H1 (cell line): Measurements from ENCODE around the gene ATP13A3. TPM values are rescaled to one million over a fixed set of nuclear protein-coding genes. Genes with fewer than 3 reads are reported as not detected.

ENCODE experiments used
- CTCF ChIA-PET: fragments of 300-600 bp; sonication (Branson Sonifier 250); formaldehyde crosslinking; loops from one replicate; lab custom pipeline; 2021; ENCODE audit not compliant: partially characterized antibody; lab: Charles Lee
- POLR2A ChIA-PET: fragments of 300-600 bp; sonication (Branson Sonifier 250); formaldehyde crosslinking; loops from one replicate; lab custom pipeline; 2021; ENCODE audit warnings: inconsistent platforms; ENCODE audit not compliant: partially characterized antibody; lab: Charles Lee
- DNase-seq, 2 experiments: peaks; one replicate each; pipeline versions ENCODE4 v3.0.0 to v3.0.0-alpha.2; 2010 to 2022; ENCODE audit warnings: low spot score in 2 of 2, low read depth in 1 of 2, mixed read lengths in 1 of 2
- FAIRE-seq: peaks from 2 replicates; lab custom pipeline; 2011; peaks lifted over from hg19 to GRCh38; lab: Jason Lieb, UNC
- H2AFZ ChIP-seq: 2 replicates; pipeline ENCODE4 v1.8.1; 2012; ENCODE audit warnings: low read length, inconsistent platforms
- H2AK5ac ChIP-seq: 2 replicates; pipeline ENCODE4 v1.6.1; 2013; ENCODE audit warnings: low read depth, low read length
- H2BK120ac ChIP-seq: replicated peaks from 2 replicates; pipeline ENCODE3; 2013; ENCODE audit warnings: low read depth, low read length, inconsistent platforms
- H2BK12ac ChIP-seq: 2 replicates; pipeline ENCODE4 v1.6.1; 2013; ENCODE audit warnings: low read depth, low read length
- H2BK15ac ChIP-seq: 2 replicates; pipeline ENCODE4 v1.6.1; 2013; ENCODE audit warnings: low read length
- H2BK20ac ChIP-seq: 2 replicates; pipeline ENCODE4 v1.6.1; 2013; ENCODE audit warnings: low read length
- H2BK5ac ChIP-seq: 2 replicates; pipeline ENCODE4 v1.6.1; 2013; ENCODE audit warnings: low read depth, low read length
- H3K14ac ChIP-seq: 2 replicates; pipeline ENCODE4 v1.6.1; 2013; ENCODE audit warnings: inconsistent platforms; ENCODE audit not compliant: insufficient read length
- H3K18ac ChIP-seq: 2 replicates; pipeline ENCODE4 v1.6.1; 2013; ENCODE audit warnings: low read length; ENCODE audit errors: extremely low read depth
- H3K23ac ChIP-seq: 2 replicates; pipeline ENCODE4 v1.6.1; 2013; ENCODE audit warnings: inconsistent platforms; ENCODE audit not compliant: insufficient read length
- H3K23me2 ChIP-seq: 2 replicates; pipeline ENCODE4 v1.6.1; 2013; ENCODE audit warnings: low read depth, low read length
- H3K27ac ChIP-seq: 2 replicates; pipeline ENCODE4 v1.6.1; 2011; ENCODE audit warnings: low read depth, low read length, inconsistent platforms
- H3K27me3 ChIP-seq, 4 experiments: replicated peaks in 1 of 4; 1 replicate in 1 of 4; 2 replicates in 3 of 4; pipeline versions ENCODE4 v1.6.1 to v1.8.1; 2011 to 2013; ENCODE audit warnings: low read length in 3 of 4, mild to moderate bottlenecking in 3 of 4, inconsistent platforms in 2 of 4, mixed read lengths in 2 of 4, moderate library complexity in 1 of 4; ENCODE audit not compliant: control insufficient read depth in 3 of 4, insufficient read depth in 3 of 4; ENCODE audit errors: extremely low read depth in 1 of 4
- H3K36me3 ChIP-seq, 4 experiments: 2 replicates each; pipeline versions ENCODE4 v1.6.1 to v1.8.1; 2011 to 2013; ENCODE audit warnings: mild to moderate bottlenecking in 4 of 4, low read length in 3 of 4, moderate library complexity in 2 of 4, control low read depth in 1 of 4, inconsistent platforms in 1 of 4; ENCODE audit not compliant: insufficient read depth in 4 of 4, control insufficient read depth in 2 of 4
- H3K4ac ChIP-seq: replicated peaks from 2 replicates; pipeline ENCODE3; 2013; ENCODE audit warnings: low read length, low read depth, mixed read lengths, inconsistent platforms; ENCODE audit not compliant: insufficient read length
- H3K4me1 ChIP-seq, 4 experiments: replicated peaks in 1 of 4; 1 replicate in 1 of 4; 2 replicates in 3 of 4; pipeline versions ENCODE4 v1.6.1 to v1.8.1; 2011 to 2013; ENCODE audit warnings: low read length in 3 of 4, inconsistent platforms in 2 of 4, mixed read lengths in 1 of 4; ENCODE audit not compliant: insufficient read depth in 4 of 4, control insufficient read depth in 3 of 4
- H3K4me2 ChIP-seq, 2 experiments: 2 replicates each; pipeline versions ENCODE4 v1.6.1 to v1.8.1; 2011 to 2013; ENCODE audit warnings: low read depth in 2 of 2, low read length in 2 of 2, control low read depth in 1 of 2, inconsistent platforms in 1 of 2, mild to moderate bottlenecking in 1 of 2; ENCODE audit not compliant: insufficient read depth in 1 of 2
- H3K4me3 ChIP-seq, 4 experiments: fragments of 200-600, 300-600 bp in 1 of 4; sonication (generic), shearing (Covaris generic), sonication (Bioruptor Twin) in 1 of 4; 2 replicates each; pipeline versions ENCODE4 v1.5.1 to v1.8.1; 2011 to 2016; ENCODE audit warnings: low read length in 4 of 4, low read depth in 3 of 4, control low read depth in 2 of 4, inconsistent platforms in 2 of 4, mild to moderate bottlenecking in 2 of 4, mixed read lengths in 1 of 4, moderate library complexity in 1 of 4; ENCODE audit not compliant: insufficient read depth in 2 of 4; ENCODE audit errors: extremely low read depth in 1 of 4
- H3K56ac ChIP-seq: replicated peaks from 2 replicates; pipeline ENCODE3; 2013; ENCODE audit warnings: low read depth, mild to moderate bottlenecking, mixed read lengths, low read length, inconsistent platforms; ENCODE audit not compliant: insufficient read length
- H3K79me1 ChIP-seq: 2 replicates; pipeline ENCODE4 v1.6.1; 2013; ENCODE audit warnings: low read depth, low read length, control low read depth
- H3K79me2 ChIP-seq, 2 experiments: 2 replicates each; pipeline versions ENCODE4 v1.6.1 to v1.8.1; 2012 to 2013; ENCODE audit warnings: low read length in 2 of 2, mild to moderate bottlenecking in 2 of 2, inconsistent platforms in 1 of 2; ENCODE audit not compliant: insufficient read depth in 2 of 2, control insufficient read depth in 1 of 2
- H3K9ac ChIP-seq, 4 experiments: replicated peaks in 1 of 4; 1 replicate in 1 of 4; 2 replicates in 3 of 4; pipeline versions ENCODE4 v1.6.1 to v1.8.1; 2011 to 2013; ENCODE audit warnings: low read depth in 3 of 4, low read length in 3 of 4, control low read depth in 2 of 4, mild to moderate bottlenecking in 2 of 4, moderate library complexity in 2 of 4, inconsistent platforms in 1 of 4; ENCODE audit errors: extremely low read depth in 1 of 4
- H3K9me3 ChIP-seq, 2 experiments: 2 replicates each; pipeline versions ENCODE4 v1.6.1 to v1.8.1; 2012 to 2013; ENCODE audit warnings: mild to moderate bottlenecking in 2 of 2, moderate library complexity in 2 of 2, control low read depth in 1 of 2, inconsistent platforms in 1 of 2, low read depth in 1 of 2, low read length in 1 of 2, mixed read lengths in 1 of 2; ENCODE audit not compliant: insufficient read depth in 2 of 2
- H4K20me1 ChIP-seq, 2 experiments: replicated peaks in 1 of 2; 2 replicates each; pipeline versions ENCODE3 to v1.8.1; 2011 to 2013; ENCODE audit warnings: inconsistent platforms in 2 of 2, low read length in 2 of 2, mild to moderate bottlenecking in 1 of 2; ENCODE audit not compliant: insufficient read depth in 2 of 2, control insufficient read depth in 1 of 2
- H4K5ac ChIP-seq: 2 replicates; pipeline ENCODE4 v1.6.1; 2013; ENCODE audit warnings: low read length, low read depth, mixed read lengths, inconsistent platforms; ENCODE audit not compliant: insufficient read length
- H4K8ac ChIP-seq: 2 replicates; pipeline ENCODE4 v1.8.0; 2013; ENCODE audit warnings: mild to moderate bottlenecking, moderate library complexity, low read length, inconsistent platforms; ENCODE audit not compliant: insufficient read depth; ENCODE audit errors: extremely low read depth
- H4K91ac ChIP-seq: replicated peaks from 2 replicates; pipeline ENCODE3; 2013; ENCODE audit warnings: low read length, mixed read lengths, inconsistent platforms; ENCODE audit not compliant: insufficient read length
- USF2 ChIP-seq: IDR thresholded peaks from 2 replicates; pipeline ENCODE4 v1.6.1; 2011; ENCODE audit warnings: low read length, improper control_type of control experiment
- WGBS, 2 experiments: shearing (Covaris generic) in 1 of 2; methylation state at CpG; one replicate each; pipeline versions ENCODE4 v1.1.6 to v1.1.7; 2013 to 2015; ENCODE audit warnings: low lambda C conversion rate in 2 of 2, mixed read lengths in 2 of 2, inconsistent platforms in 1 of 2, low coverage in 1 of 2, missing lambda C conversion rate in 1 of 2; ENCODE audit not compliant: insufficient replicate concordance in 2 of 2, insufficient coverage in 1 of 2, insufficient read length in 1 of 2; ENCODE audit errors: extremely low coverage in 1 of 2, missing lambda C conversion rate in 1 of 2; 5-methylcytosine and 5-hydroxymethylcytosine counted together
- polyA plus RNA-seq, 7 experiments: library from polyadenylated mRNA; depleted of rRNA in 3 of 7; stranded (reverse) in 5 of 7; unstranded in 2 of 7; fragments of >200 nt in 5 of 7; fragments of 200-250 nt in 2 of 7; gene quantifications; 1 replicate in 5 of 7; 2 replicates in 1 of 7; 4 replicates in 1 of 7; pipeline versions ENCODE4 v1.2.1 to v1.2.3, GENCODE V29; 2011 to 2013; ENCODE audit warnings: missing spikeins in 2 of 7, mixed read lengths in 2 of 7
- total RNA-seq: library from RNA; stranded (reverse); fragmentation: NEBNext Ultra II Directional; extraction: Animal tissue kit (Norgen Biotek cat#: 25700); gene quantifications from 2 replicates; pipeline ENCODE4 v1.2.1, GENCODE V29; 2021

ATP13A3 gene
- total and polyA plus RNA-seq, 2 of the 8 experiments (the other 6 are each of a cell fraction or from before 2014, with no cell fraction given), result 18.6 to 92.2 TPM

- H3K4me3 ChIP-seq, result peak overlapping the region in 1 of 4 experiments; percentile 27; a peak in 1 of 8 replicates
- no peak overlapping the region for H3K56ac ChIP-seq
- peak overlapping the region; percentile 84; the same call in 1 of the 2 replicates for H2AFZ ChIP-seq
- peak overlapping the region; percentile 16 to 33 for H3K4me2 ChIP-seq
- no peaks in the 10 kb centered on the region for H3K79me1 ChIP-seq
- no peak overlapping the region; the same call in 1 of the 2 replicates for H2BK5ac ChIP-seq
- H4K5ac ChIP-seq, result no peak overlapping the region
- POLR2A ChIA-PET, result interaction anchor here (0.5 to 1.1 kb wide), 3 partner anchors 16 to 182 kb away, joined by 3 read pairs; no protein-coding TSS in a partner anchor
- DNase-seq (no peak), FAIRE-seq (no peak)
- H3K14ac ChIP-seq, result no peak overlapping the region
- no peak overlapping the region for H2AK5ac ChIP-seq
- H2BK20ac ChIP-seq, result 0 out of 2 replicates have a peak overlapping the region, but pooled peaks have one; percentile 62
- no peaks in the 10 kb centered on the region for H4K20me1 ChIP-seq
- H3K9ac ChIP-seq, result no peak overlapping the region
- H3K4me1 ChIP-seq, result peaks cover 1 to 18% (median 6%) of the 10 kb centered on the region in 4 experiments
- peak overlapping the region; percentile 26 for H3K18ac ChIP-seq
- no peaks in the 10 kb centered on the region for H3K23me2 ChIP-seq
- H3K27ac ChIP-seq, result no peak overlapping the region
- TF ChIP-seq USF2, result no peak
- H2BK12ac ChIP-seq, result peak overlapping the region; percentile 97; the same call in 1 of the 2 replicates
- H2BK120ac ChIP-seq, result no peak overlapping the region
- WGBS, 2 experiments, result 62% methylated on average over 13 of the region's 15 CpGs; no CpG with 5 or more reads in 1 of the 2 experiments
- H4K91ac ChIP-seq, result peak overlapping the region; percentile 31
- CTCF ChIA-PET, result interaction anchor here (0.9 to 1.8 kb wide), 3 partner anchors 32 to 42 kb away, joined by 3 to 8 read pairs (median 5); no protein-coding TSS in a partner anchor
- no peak overlapping the region for H3K23ac ChIP-seq
- no peak overlapping the region for H4K8ac ChIP-seq
- no peaks in the 10 kb centered on the region for H3K9me3 ChIP-seq
- H3K4ac ChIP-seq, result no peak overlapping the region
- peak overlapping the region; percentile 96; the same call in 1 of the 2 replicates for H2BK15ac ChIP-seq
- no peaks in the 10 kb centered on the region for H3K79me2 ChIP-seq
- no peaks in the 10 kb centered on the region for H3K36me3 ChIP-seq
- H3K27me3 ChIP-seq, result 0 out of 7 replicates have a peak, but pooled peaks cover 0 to 2% (median 0%) of the 10 kb centered on the region in 4 experiments
Measured at GRCh38 chr3:194375473-194376240, 111.1 kb downstream of the ATP13A3 start.
